AG20443 (cell line): ENCODE results near the gene ARHGAP6.

Experiments
- DNase-seq: peaks from one replicate; pipeline ENCODE4 v3.0.0; 2012; ENCODE audit warnings: low spot score, mixed read lengths

Gene ARHGAP6

DNA sequence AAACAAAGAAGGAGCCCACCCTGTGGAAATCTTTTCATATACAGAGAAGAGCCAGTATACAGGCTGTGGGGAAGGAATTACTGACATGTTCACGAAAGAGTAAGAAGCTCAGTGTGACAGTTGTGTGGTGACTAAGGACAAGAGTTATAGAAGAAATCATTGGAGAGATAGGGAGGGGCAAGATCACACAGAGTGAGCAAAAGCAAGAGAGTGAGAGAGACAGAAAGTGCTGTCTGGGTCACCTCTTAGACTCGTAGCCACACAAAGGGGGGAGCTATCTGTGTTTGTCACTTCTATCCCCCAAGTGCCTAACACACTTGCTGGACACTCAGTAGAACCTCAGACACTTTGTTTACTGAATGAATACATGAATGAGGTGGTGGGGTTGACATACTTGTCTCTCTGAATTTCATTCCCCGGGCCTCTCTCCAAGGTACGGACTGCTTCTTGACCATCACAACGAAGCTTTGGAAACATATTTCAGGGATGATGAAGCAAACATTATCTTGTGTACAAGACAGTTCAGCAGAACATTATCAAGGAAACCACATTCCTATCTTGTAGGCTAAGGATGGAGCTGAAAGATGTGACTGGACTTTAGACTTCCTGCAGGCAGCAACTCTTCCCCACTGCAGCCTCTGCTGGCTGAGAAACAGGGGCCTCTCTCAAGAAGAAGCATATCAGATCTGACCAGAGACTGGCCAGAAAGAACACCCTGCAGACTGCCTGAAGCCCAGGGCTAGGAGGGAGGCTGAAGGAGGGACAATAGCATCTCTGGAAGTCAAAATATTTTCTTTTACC lies 204.3 kb downstream of the ARHGAP6 start:
- no peak for DNase-seq

- no peak for DNase-seq
Measured at GRCh38 chrX:11460347-11460746, 205.4 kb downstream of the ARHGAP6 start.

DNA sequence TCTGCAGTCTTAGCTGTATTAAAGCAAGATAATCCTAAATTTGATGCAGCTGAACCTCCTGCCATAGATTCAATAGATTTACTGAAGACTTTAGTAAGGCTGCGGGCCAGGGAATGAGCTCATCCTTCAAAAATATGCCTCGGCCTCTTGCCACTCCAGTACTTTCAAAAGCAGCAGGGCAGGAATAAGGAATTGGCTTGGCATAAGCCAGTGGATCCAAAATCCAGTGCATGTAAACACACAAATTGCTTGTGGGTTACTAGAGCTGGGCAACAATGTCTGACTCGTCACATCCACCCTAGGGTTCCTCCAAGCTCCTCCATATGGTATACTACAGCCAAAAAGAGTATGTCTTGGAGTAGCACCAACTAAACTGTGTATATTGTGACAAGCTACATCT lies 207.6 kb downstream of the ARHGAP6 start:
- DNase-seq, result no peak

DNA sequence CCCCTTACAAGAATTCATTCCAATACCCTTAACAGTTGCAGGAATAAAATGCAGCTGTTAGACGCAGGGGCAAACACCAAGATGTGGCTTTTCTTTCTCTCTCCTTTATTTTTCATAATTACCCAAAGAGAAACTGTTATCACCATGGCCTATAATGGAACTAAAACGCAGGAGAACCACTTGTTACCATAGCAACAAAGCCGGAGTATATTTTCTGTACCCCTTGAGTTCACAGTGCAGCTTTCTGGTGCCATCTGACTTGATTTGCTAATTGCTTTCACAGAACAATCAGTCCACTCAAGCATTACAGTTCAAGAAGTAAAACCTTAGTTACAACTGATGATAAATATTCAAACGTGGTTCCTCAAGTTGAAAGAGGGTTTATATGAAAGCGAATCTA lies 214.6 kb downstream of the ARHGAP6 start:
- DNase-seq, result no peak

GRCh38 chrX:11450354-11450753 lies 215.4 kb downstream of the ARHGAP6 start:
- DNase-seq, result no peak

GRCh38 chrX:11449613-11450012 lies 216.1 kb downstream of the ARHGAP6 start:
- no peak for DNase-seq

DNA sequence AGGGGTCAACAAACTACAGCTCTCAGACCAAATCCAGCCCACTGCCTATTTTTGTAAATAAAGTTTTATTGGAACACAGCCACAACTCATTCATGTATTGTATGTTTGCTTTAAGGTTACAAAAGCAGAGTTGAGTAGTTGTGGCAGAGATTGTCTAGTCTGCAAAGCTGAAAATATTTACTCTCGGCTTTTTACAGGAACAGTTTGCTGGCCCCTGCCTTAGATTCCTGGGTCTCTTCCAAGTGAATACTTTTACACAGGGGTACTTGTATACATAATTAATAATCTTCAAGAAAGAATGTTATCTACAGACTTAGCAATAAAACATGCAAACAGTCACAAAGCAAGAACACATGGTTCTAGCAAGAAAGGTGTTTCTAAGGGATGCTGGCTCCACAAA lies 218.3 kb downstream of the ARHGAP6 start:
- DNase-seq, result no peak

- no peak for DNase-seq
Measured at GRCh38 chrX:11446949-11447348, 218.8 kb downstream of the ARHGAP6 start.

GRCh38 chrX:11446336-11446735 lies 219.4 kb downstream of the ARHGAP6 start:
- DNase-seq, result no peak

GRCh38 chrX:11445540-11445939 lies 220.2 kb downstream of the ARHGAP6 start:
- no peak for DNase-seq

GRCh38 chrX:11444052-11444451 lies 221.7 kb downstream of the ARHGAP6 start:
- DNase-seq, result no peak

- DNase-seq, result no peak
Measured at GRCh38 chrX:11439846-11440245, 225.9 kb downstream of the ARHGAP6 start.

DNA sequence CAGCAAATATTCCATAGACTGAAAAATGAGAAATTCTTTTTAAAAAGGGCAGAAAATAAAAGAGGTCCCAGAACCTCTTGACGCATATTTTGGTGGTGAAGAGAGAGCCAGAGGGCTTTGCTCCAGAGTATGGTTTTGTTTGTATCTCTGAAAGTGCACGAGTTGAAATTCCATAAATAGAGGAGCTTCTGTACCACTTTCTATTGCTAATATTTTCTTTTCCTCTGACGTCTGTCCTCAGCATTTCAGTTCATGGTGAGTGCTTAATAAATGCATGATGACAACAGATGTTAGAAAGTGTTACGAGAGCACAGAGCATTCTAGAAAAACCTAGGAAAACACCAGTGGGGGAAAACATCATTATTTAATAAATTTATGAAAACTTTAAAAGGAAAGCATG lies 227.0 kb downstream of the ARHGAP6 start:
- no peak for DNase-seq

GRCh38 chrX:11438380-11438723 lies 227.4 kb downstream of the ARHGAP6 start:
- DNase-seq, result no peak

DNA sequence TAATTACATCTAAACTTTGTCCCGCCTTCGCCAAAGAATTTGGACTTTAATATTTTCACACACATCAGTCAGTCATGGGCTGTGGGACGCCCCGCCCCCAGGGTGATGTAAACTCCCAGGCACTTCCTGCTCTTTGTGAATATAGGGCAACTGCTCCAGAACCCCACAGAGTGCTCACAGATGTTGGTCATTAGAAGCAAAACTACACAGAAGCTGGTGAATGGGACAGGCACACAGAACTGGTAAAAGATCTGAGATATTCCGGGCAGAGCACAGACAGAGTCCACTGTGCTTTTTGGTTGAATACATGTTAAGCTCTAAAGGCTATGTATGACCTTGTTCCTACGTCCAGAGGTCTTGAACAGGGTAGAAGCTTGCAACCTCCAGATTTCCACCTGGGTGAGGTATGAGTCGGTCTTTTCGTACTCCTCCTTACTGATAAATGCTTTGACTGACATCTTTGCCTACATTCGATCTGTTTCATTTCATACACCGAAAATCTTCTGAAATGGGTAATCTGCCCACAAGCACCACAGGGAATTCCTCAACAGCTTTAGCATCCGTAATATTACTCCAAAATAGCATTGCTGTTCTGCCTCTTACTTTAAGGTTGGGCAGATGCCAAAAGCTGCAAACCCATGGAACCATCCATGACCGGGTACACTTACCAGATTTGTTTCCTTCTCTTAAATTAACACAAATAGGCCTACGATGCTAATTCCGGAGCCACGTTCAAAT lies 227.9 kb downstream of the ARHGAP6 start:
- no peak for DNase-seq

- no peak for DNase-seq
Measured at GRCh38 chrX:11435568-11435967, 230.2 kb downstream of the ARHGAP6 start.

GRCh38 chrX:11434607-11435006 lies 231.1 kb downstream of the ARHGAP6 start:
- no peak for DNase-seq

DNA sequence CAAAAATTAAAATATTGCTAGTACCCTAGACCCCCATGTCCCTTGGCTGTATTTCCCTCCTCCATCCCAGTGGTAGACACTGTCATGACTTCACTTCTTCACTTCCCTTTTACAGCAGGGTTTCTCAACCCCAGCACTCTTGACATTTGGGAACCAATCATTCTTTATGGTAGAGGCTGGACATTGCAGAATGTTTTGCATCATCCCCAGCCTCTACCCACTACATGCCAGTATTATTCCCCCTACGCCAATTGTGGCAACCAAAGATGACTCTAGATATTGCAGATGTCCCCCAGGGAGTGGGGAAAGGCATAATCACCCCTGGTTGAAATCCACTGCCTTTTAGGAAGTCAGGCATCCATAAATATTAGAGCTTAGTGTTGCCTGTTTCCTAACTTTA lies 233.9 kb downstream of the ARHGAP6 start:
- DNase-seq, result no peak

- DNase-seq, result no peak
Measured at GRCh38 chrX:11430271-11430670, 235.4 kb downstream of the ARHGAP6 start.

DNA sequence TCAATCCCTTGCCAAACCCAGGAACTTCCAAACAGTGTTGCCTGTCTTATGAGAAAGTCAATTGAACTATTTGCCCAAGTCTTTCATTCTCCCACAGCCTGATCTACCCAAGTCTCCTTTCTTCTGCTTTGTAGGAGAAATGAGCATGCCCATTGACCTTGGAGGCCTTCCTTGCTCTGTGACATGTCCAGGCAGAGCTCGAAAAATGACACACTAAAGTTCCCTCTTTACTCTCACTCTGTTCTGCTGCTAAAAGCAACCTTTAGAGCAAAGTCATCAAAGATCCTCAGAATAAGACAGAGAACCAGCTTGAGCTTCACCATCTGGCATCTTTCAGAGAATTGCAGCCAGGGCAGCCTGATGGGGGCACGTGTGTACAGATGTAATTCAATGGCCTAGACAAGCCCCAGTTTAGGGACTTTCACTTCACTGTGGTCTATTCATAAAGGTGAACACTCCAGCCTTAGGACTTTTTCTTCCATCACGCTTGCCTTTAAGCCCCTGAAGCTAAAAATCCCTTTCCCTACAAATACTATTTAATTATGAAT lies 236.1 kb downstream of the ARHGAP6 start:
- no peak for DNase-seq

GRCh38 chrX:11427453-11428071 lies 238.2 kb downstream of the ARHGAP6 start:
- DNase-seq, result no peak

DNA sequence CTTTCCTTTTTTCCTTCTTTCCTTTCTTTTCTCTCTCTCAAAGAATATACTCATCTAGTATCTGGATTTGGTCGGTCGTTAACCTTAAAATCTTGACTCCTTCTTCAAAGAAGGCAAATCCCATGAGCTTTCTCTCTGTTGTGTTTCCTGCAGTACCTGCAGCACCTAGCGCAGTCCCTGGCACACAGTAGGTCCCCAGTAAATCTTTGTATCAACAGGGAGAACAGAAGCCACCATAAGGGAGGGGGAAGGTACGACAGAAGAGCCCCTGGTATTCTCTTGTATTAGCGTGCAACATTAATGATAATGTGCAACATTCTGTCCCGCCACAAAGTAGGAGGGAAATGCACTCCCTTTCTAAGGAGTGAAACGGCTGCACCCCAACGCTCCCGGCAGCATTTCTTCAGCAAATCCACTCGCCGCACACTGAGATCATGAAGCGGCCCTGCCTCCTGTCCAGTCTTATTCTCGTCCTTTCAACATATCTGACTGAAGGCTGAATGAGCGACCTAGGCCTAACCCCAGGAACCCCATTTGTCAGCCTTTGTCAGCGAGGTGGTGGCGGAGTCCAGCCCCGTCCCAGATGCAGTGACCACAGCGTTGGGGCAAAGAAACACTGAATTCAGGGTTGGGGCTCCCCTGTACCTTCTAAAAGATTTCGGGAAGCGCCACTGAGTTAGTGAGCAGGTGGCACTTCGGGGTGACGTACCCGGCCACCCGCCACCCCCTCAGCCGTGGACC lies 238.8 kb downstream of the ARHGAP6 start:
- no peak for DNase-seq
